Activated CD4-positive, alpha-beta T cell treated with anti-CD3 and anti-CD28 coated beads, Interleukin-2, Interleukin-6, amounts not matched to agents 100 ng/mL and 50 ng/mL, durations not matched to agents 16 hours and 8 hours (primary cell): ENCODE results near the gene EEF1A2.
"Not testable (repeated sequence)": the region's sequence is repeated elsewhere in the genome, so short reads cannot be mapped to it uniquely, and the experiment has no call there.

Experiments
- DNase-seq: peaks from one replicate; pipeline ENCODE4 v3.0.0-alpha.2; 2020

EEF1A2 gene

GRCh38 chr20:63519668-63520503, 21.0 kb upstream of the EEF1A2 start:
- DNase-seq = peak; percentile 64

- DNase-seq = no peak
Measured at GRCh38 chr20:63518946-63519667, 20.2 kb upstream of the EEF1A2 start.

DNA sequence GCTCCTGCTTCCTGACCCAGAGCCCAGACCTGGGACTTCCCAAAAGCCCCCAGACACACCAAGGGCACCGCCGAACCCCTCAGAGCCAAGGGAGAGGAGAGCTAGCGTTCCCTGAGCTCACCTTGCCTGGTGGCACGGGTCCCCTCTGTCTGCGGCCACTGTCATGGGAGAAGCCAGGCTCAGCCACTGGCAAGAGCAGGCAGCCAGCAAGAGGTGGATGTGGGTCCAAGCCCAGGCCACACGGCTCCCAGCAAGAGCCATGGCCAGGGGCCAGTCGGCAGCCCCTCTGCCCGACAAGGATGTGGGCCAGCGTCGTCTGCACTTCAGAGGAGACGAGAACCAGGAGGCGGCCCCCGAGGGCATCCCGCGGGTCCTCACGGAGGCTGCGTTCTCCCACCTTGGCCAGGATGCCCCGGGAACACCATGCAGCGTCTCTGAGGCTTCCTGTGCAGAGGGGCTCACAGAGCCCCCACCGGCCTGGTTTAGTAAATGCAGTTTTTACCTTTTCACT, 19.5 kb upstream of the EEF1A2 start:
- DNase-seq = no peak

GRCh38 chr20:63517376-63518309, 18.8 kb upstream of the EEF1A2 start:
- no peak for DNase-seq

- DNase-seq = not testable (repeated sequence)
Measured at GRCh38 chr20:63514520-63514919, 15.6 kb upstream of the EEF1A2 start.

DNA sequence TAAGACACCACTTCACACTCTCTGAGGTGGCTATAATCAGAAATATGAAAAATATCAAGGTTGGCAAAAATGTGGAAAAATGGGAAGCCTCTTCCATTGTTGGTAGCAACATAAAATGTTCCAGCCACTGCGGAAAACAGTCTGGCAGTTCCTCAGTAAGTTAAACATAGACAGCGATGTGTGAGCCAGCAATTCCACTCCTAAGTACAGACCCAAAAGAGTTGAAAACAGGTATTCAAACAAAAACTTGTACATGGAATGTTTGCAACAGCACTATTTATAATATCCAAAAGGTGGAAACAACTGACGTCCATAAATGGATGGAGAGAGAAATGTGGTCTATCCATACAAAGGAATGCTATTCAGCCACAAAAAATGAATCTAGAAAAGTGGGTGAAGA, 14.3 kb upstream of the EEF1A2 start:
- DNase-seq = no peak

DNA sequence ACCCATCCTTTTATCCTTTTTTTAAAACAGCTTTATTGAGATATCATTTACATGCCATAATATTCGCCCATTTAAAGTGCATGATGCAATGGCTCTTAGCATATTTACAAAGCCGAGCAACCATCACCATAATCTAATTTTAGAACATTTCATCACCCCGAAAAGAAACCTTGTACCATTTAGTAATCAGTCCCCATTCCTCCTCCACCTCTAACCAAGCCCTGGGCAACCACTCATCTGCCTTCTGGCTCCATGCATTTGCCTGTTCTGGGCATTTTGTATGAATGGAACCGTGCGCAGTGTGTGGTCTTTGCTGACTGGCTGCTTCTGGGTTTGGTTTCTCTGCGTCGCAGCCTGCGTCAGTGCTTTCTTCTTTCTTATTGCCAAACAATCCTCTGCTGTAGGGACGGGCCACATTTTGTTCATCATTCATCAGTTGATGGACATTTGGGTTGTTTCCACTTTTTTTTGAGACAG, 10.2 kb upstream of the EEF1A2 start:
- DNase-seq = no peak

DNA sequence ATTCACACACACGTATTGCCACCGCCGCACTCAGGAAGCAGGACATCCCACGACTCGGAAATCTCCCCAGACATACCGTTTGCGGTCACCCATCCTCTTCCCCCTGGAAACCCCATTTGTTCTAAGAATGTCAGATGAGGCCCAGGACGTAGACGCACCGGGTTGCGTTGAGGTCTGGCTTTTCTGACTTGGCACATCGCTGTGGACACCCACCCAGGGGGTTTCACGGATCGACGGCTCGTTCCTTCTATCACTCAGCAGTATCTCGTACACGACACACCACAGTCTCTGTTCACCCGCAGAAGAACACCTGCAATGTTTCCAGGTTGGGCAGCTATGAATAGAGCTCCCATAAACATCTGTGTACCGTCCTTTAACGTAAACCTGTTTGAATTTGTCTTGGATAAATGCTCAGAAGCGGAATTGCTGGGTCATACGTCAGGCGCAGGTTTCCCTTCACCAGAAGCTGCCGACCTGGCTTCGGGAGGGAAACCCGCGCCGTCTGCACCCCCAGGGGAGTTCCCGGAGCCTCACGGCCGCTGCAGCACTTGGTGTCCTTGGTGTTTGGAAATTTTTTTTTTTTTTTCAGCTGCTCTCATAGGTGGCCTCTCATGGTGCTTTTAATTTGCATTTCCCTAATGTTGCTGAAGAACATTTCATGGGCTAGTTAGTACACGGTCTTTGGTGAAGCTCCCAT, 9.3 kb upstream of the EEF1A2 start:
- DNase-seq = no peak

GRCh38 chr20:63507083-63507743, 8.3 kb upstream of the EEF1A2 start:
- DNase-seq = no peak

GRCh38 chr20:63505723-63506122, 6.8 kb upstream of the EEF1A2 start:
- DNase-seq = no peak

- no peak for DNase-seq
Measured at GRCh38 chr20:63505281-63505680, 6.4 kb upstream of the EEF1A2 start.

GRCh38 chr20:63504642-63505041, 5.8 kb upstream of the EEF1A2 start:
- no peak for DNase-seq

GRCh38 chr20:63503524-63503923, 4.6 kb upstream of the EEF1A2 start:
- no peak for DNase-seq

DNA sequence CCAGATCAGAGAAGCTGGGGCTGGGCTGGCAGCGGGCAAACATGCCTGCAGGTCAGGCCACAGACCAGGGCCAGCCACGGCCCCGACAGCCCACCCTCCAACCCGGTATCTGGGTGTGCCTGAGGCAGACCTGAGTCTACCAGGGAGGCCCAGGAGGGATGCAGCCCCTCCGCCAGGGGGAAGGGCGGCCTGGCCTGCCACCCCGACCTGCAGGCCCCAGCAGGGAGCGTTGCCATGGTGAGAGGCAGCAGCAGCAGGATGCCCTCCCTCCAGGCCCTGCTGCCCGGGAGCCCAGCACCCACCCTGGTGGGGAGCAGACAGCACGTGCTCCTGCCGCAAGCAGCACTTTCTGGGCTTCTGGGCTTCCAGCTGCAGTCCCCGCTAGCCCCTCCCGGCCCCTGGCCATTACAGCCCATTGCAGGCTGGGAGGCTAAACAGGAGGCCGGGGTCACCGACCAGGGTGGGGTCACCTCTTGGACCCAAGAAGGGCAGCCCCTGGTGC, 3.8 kb upstream of the EEF1A2 start:
- no peak for DNase-seq

DNA sequence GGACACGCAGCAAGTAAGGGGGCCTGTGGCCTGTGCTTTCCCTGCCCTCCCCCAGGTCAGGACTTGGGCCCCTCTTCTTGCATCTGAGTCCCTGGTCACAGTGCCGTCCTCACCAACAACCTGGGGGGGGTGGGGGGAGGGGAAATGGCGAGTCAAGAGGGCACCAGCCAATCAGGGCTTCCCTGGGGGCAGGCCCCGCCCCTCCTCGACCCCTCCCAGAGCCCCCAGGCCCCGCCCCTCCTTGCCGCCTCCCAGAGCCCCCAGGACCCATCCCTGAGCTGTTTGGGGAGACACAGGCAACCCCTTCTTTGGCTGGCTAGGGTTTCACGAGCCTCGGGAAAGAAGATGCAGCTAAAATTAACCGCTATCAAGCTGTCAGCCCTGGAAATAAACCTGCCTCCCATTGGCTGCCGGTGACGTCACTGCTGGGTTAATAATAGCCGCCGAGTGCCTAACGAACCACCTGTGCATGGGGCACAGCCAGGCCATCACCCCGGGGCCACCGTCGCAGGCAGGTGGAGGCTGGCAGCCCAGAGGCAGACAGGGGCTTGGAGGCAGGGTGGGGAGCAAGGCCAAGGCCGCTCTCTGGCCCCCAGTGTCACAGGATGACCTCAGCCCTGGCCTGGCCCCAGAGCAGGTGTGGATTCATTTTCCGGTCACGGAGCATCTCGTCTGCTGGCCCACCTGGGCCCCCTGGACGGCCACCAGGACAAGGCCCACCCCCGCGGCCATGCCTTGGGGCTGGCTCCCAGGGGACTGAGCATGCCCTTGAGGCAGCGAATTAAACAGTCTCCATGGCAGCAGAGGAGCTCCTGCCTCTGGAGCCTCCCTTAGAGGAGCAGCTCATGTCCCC, 3.2 kb upstream of the EEF1A2 start:
- no peak for DNase-seq

DNA sequence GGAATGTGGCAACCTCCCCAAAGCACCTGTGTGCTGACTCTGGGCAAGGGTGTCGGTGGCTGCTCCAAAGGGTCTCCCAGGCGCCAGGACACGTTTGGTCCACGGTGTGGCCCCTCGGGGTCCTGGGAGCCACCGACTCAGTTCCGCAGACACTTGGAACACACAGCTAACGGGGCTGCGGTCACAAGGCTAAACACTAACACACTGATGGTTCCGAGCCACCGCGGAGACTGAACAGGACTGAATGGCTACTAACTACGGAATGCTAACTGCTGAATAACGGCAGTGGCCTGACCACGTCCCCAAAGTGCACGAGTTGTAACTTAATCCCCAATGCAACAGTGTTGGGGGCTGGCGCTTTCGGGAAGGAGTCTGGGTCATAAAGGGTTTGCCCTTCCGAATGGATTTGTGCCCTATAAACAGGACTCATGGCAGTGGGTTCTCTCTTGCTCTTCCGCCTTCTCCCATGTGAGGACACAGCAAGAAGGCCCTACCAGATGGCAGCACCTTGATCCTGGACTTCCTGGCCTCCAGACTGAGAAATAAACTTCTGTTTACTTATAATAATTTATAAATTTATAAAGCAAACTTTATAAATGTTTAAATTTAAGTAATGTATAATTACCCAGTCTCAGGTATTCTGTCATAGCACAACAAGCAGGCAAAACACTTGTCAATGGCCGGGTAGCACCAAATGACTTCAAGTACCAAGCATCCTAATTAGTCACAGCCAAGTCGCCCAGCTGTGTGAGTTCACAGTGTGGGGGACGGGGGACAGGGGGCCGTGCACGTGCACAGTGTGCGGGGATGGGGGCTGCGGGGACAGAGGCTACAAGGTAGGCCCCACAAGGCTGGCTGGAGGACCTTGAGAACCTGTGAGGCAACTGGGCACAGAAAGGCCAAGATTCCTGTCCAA, 2.3 kb upstream of the EEF1A2 start:
- no peak for DNase-seq

- no peak for DNase-seq
Measured at GRCh38 chr20:63500151-63500901, 1.4 kb upstream of the EEF1A2 start.

GRCh38 chr20:63499338-63499969, 571 bp upstream of the EEF1A2 start:
- no peak for DNase-seq
